IMR-90 (cell line): ENCODE data around the gene B4GALT5. TPM values are rescaled to one million over a fixed set of nuclear protein-coding genes. Genes with fewer than 3 reads are reported as not detected.

ENCODE experiments used
- ATAC-seq: fragments of 200-7000 bp; cut with Tn5 transposase; 2 replicates; pipeline ENCODE4 v1.9.1; 2020; ENCODE audit warnings: low read depth, mild to moderate bottlenecking, moderate library complexity
- BruUV-seq: library from RNA; stranded (reverse); fragments of 400-500 nt; replicated peaks from 2 replicates; lab custom pipeline; 2021; lab: Mats Ljungman, UMichigan
- CTCF ChIA-PET: fragments of 300-600 bp; formaldehyde crosslinking; extraction: SDS; loops from one replicate; lab custom pipeline; 2021; ENCODE audit warnings: antibody characterized with exemption; lab: Yijun Ruan, JAX
- POLR2A ChIA-PET: fragments of 300-600 bp; sonication (Branson Sonifier 250); formaldehyde crosslinking; loops from one replicate; lab custom pipeline; 2022; ENCODE audit warnings: antibody characterized with exemption; ENCODE audit not compliant: unreplicated experiment; lab: Charles Lee
- DNase-seq: peaks from one replicate; pipeline ENCODE4 v3.0.0; 2013
- H2AFZ ChIP-seq: replicated peaks from 2 replicates; pipeline ENCODE3; 2013; ENCODE audit warnings: low read length, mild to moderate bottlenecking; ENCODE audit not compliant: poor library complexity
- H2AK5ac ChIP-seq: 2 replicates; pipeline ENCODE4 v1.6.1; 2013; ENCODE audit warnings: low read depth, low read length, inconsistent platforms
- H2AK9ac ChIP-seq: replicated peaks from 2 replicates; pipeline ENCODE3; 2013; ENCODE audit warnings: mild to moderate bottlenecking, low read depth, low read length, moderate library complexity; ENCODE audit not compliant: poor library complexity
- H2BK120ac ChIP-seq: 2 replicates; pipeline ENCODE4 v1.6.1; 2013; ENCODE audit warnings: low read depth, low read length, inconsistent platforms
- H2BK15ac ChIP-seq: 3 replicates; pipeline ENCODE4 v1.6.1; 2013; ENCODE audit warnings: low read depth, low read length, inconsistent platforms
- H2BK20ac ChIP-seq: 2 replicates; pipeline ENCODE4 v1.6.1; 2013; ENCODE audit warnings: low read depth, mild to moderate bottlenecking, inconsistent platforms, low read length, moderate library complexity
- H2BK5ac ChIP-seq: 2 replicates; pipeline ENCODE4 v1.6.1; 2013; ENCODE audit warnings: mild to moderate bottlenecking, low read depth, low read length, inconsistent platforms; ENCODE audit not compliant: poor library complexity, severe bottlenecking
- H3K14ac ChIP-seq: replicated peaks from 2 replicates; pipeline ENCODE4 v1.6.1; 2013; ENCODE audit warnings: low read depth, low read length, inconsistent platforms
- H3K18ac ChIP-seq: 2 replicates; pipeline ENCODE4 v1.6.1; 2013; ENCODE audit warnings: low read depth, low read length, control low read depth
- H3K23ac ChIP-seq: 2 replicates; pipeline ENCODE4 v1.6.1; 2013; ENCODE audit warnings: low read depth, low read length, inconsistent platforms
- H3K27ac ChIP-seq: 2 replicates; pipeline ENCODE4 v1.5.1; 2013; ENCODE audit warnings: mild to moderate bottlenecking, control low read depth, low read length; ENCODE audit not compliant: insufficient read depth
- H3K27me3 ChIP-seq: 2 replicates; pipeline ENCODE4 v1.6.1; 2013; ENCODE audit warnings: low read length; ENCODE audit not compliant: control insufficient read depth, insufficient read depth
- H3K36me3 ChIP-seq: 2 replicates; pipeline ENCODE4 v1.6.1; 2013; ENCODE audit warnings: low read length, mixed read lengths; ENCODE audit not compliant: control insufficient read depth, insufficient read depth
- H3K4ac ChIP-seq: 2 replicates; pipeline ENCODE4 v1.6.1; 2013; ENCODE audit warnings: low read depth, low read length, inconsistent platforms
- H3K4me1 ChIP-seq: 2 replicates; pipeline ENCODE4 v1.6.1; 2013; ENCODE audit warnings: low read length, mixed read lengths; ENCODE audit not compliant: control insufficient read depth, insufficient read depth
- H3K4me2 ChIP-seq: 2 replicates; pipeline ENCODE4 v1.6.1; 2013; ENCODE audit warnings: low read depth, mild to moderate bottlenecking, control low read depth, low read length, moderate library complexity
- H3K4me3 ChIP-seq: 2 replicates; pipeline ENCODE4 v1.5.1; 2013; ENCODE audit warnings: low read depth, mild to moderate bottlenecking, control low read depth, low read length, moderate library complexity; ENCODE audit not compliant: insufficient read depth
- H3K56ac ChIP-seq: 2 replicates; pipeline ENCODE4 v1.6.1; 2013; ENCODE audit warnings: low read length, inconsistent platforms; ENCODE audit not compliant: insufficient read depth; ENCODE audit errors: extremely low read depth
- H3K79me1 ChIP-seq, 2 experiments: 2 replicates each; pipeline ENCODE4 v1.6.1; 2013; ENCODE audit warnings: low read length in 2 of 2, inconsistent platforms in 1 of 2, low read depth in 1 of 2
- H3K9ac ChIP-seq: 2 replicates; pipeline ENCODE4 v1.6.1; 2013; ENCODE audit warnings: low read depth, low read length, control low read depth
- H3K9me1 ChIP-seq: 2 replicates; pipeline ENCODE4 v1.6.1; 2013; ENCODE audit warnings: low read length, inconsistent platforms; ENCODE audit not compliant: insufficient read depth
- H3K9me3 ChIP-seq: 2 replicates; pipeline ENCODE4 v1.6.1; 2013; ENCODE audit warnings: low read length; ENCODE audit not compliant: control insufficient read depth, insufficient read depth
- H4K20me1 ChIP-seq: 2 replicates; pipeline ENCODE4 v1.6.1; 2013; ENCODE audit warnings: low read length, inconsistent platforms; ENCODE audit not compliant: insufficient read depth
- H4K5ac ChIP-seq: 2 replicates; pipeline ENCODE4 v1.6.1; 2013; ENCODE audit warnings: mild to moderate bottlenecking, low read depth, low read length, control low read depth
- H4K8ac ChIP-seq, 2 experiments: 2 replicates each; pipeline ENCODE4 v1.6.1; 2013; ENCODE audit warnings: low read depth in 2 of 2, low read length in 2 of 2, control low read depth in 1 of 2, inconsistent platforms in 1 of 2
- H4K91ac ChIP-seq: 2 replicates; pipeline ENCODE4 v1.6.1; 2013; ENCODE audit warnings: low read depth, low read length, inconsistent platforms; ENCODE audit not compliant: insufficient read depth
- BHLHE40 ChIP-seq: fragments of 150-350 bp; IDR thresholded peaks from 2 replicates; pipeline ENCODE4 v1.6.1; 2016; ENCODE audit warnings: mild to moderate bottlenecking, low read depth, low read length
- CEBPB ChIP-seq: IDR thresholded peaks from 2 replicates; pipeline ENCODE4 v1.6.1; 2012; ENCODE audit warnings: low read depth, low read length, improper control_type of control experiment
- NFE2L2 ChIP-seq: fragments of 150-350 bp; IDR thresholded peaks from 2 replicates; pipeline ENCODE4 v1.6.1; 2016; ENCODE audit warnings: low read depth, mild to moderate bottlenecking, low read length
- RAD21 ChIP-seq: IDR thresholded peaks from 2 replicates; pipeline ENCODE4 v1.6.1; 2012; ENCODE audit warnings: low read length, improper control_type of control experiment
- RCOR1 ChIP-seq: IDR thresholded peaks from 2 replicates; pipeline ENCODE4 v1.6.1; 2012; ENCODE audit warnings: mild to moderate bottlenecking, low read length, improper control_type of control experiment; ENCODE audit not compliant: insufficient replicate concordance
- WGBS, 2 experiments: methylation state at CpG; one replicate each; pipeline versions ENCODE4 v1.1.5 to v1.1.7; 2013; ENCODE audit warnings: missing lambda C conversion rate in 2 of 2; ENCODE audit not compliant: insufficient read length in 1 of 2; ENCODE audit errors: extremely low coverage in 2 of 2; 5-methylcytosine and 5-hydroxymethylcytosine counted together
- dilution Hi-C: fragments of 300-500 bp; cut with HindIII; formaldehyde crosslinking; loops from one replicate; pipeline ENCODE4 v1.14.3; 2018; ENCODE audit warnings: low sequenced_read_pairs; ENCODE audit not compliant: unreplicated experiment
- in situ Hi-C: fragments of 300-500 bp; cut with MboI; formaldehyde crosslinking; loops from 3 replicates; pipeline ENCODE4 v1.14.3; 2019; ENCODE audit warnings: low sequenced_read_pairs, inconsistent platforms, mixed read lengths
- intact Hi-C: fragments of 100-400 bp; cut with micrococcal nuclease; formaldehyde crosslinking; loops from 2 replicates; pipeline ENCODE4 v1.10.0; 2022
- polyA plus RNA-seq, 3 experiments: library from polyadenylated mRNA; depleted of rRNA; stranded (reverse); fragments of >200 nt; gene quantifications; 2 replicates each; pipeline ENCODE4 v1.2.3, GENCODE V29; 2012; ENCODE audit warnings: low replicate concordance in 1 of 3
- total RNA-seq: library from RNA; depleted of rRNA; stranded (reverse); fragments of >200 nt; gene quantifications from 2 replicates; pipeline ENCODE4 v1.2.3, GENCODE V29; 2012
- TF ChIP-seq, protein P1 (sequence below): fragments of 150-350 bp; IDR thresholded peaks from 2 replicates; pipeline ENCODE4 v1.6.1; 2017; ENCODE audit warnings: mild to moderate bottlenecking, antibody characterized with exemption, low read length, low read depth
- TF ChIP-seq, protein P2 (sequence below): fragments of 150-350 bp; IDR thresholded peaks from 2 replicates; pipeline ENCODE4 v1.6.1; 2016; ENCODE audit warnings: low read depth, mild to moderate bottlenecking, low read length, moderate library complexity, borderline replicate concordance

B4GALT5 gene
- total and polyA plus RNA-seq, 2 of the 4 experiments (the other 2 are of a cell fraction) = 11.3 to 20.4 TPM

DNA sequence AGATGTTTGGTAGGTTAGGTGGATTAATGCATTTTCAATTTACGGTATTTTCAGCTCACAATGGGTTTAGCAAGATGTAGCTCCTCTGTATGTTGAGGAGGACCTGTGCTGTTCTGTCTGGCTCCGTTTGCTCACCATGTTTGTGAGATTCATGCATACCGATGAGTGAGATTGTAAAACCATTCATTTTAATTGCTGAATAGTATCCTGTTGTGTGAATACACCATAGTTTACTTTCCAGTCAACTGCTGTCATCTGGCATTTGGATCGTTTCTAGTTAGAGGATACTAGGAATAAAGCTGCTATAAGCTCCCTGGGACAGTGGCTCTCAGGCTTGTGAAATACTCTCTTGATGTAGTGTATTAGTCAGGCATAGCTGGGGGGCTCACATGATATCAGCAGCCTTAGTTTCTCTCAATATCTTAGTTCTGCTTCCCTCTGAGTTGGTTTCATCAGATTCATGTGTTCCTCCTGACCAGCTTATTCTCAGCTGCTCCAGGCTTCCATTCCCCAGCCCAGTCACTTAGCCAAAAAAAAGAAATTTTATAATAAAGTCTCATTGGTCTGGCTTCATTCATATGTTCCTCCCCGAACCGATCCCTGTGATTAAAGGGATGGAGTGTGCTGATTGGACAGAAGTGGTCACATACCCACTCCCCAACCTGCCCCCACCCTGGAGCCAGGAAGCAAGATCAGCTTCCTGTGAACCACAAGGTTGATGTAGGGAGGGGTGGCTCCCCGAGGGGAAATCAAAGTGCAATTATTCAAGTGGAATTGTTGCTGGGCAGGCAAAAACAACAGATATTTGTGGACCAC is 10.9 kb upstream of the B4GALT5 start:
- ATAC-seq = peak; percentile 49
- BruUV-seq = no TSS peak
- peak; percentile 34 for DNase-seq

More for the DNA sequence above, 10.9 kb upstream of the B4GALT5 start:
- H2AFZ ChIP-seq = peak overlapping the region; percentile 45
- intact Hi-C loops (no loop called here), in situ Hi-C loops (no loop called here), dilution Hi-C loops (no loop called here)
- 0 out of 4 replicates have a peak overlapping the region, but pooled peaks of 1 of the 2 experiments have one; percentile 4 for H4K8ac ChIP-seq
- H3K9me3 ChIP-seq = peaks cover 3% of the 10 kb centered on the region; the same call in 1 of the 2 replicates
- TF ChIP-seq NFE2L2 (no peak), RAD21 (no peak), RCOR1 (no peak), BHLHE40 (no peak), CEBPB (peak; percentile 23; the same call in 1 of the 2 replicates)
- TF ChIP-seq, protein P1, sequence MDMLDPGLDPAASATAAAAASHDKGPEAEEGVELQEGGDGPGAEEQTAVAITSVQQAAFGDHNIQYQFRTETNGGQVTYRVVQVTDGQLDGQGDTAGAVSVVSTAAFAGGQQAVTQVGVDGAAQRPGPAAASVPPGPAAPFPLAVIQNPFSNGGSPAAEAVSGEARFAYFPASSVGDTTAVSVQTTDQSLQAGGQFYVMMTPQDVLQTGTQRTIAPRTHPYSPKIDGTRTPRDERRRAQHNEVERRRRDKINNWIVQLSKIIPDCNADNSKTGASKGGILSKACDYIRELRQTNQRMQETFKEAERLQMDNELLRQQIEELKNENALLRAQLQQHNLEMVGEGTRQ = no peak
- TF ChIP-seq, protein P2, sequence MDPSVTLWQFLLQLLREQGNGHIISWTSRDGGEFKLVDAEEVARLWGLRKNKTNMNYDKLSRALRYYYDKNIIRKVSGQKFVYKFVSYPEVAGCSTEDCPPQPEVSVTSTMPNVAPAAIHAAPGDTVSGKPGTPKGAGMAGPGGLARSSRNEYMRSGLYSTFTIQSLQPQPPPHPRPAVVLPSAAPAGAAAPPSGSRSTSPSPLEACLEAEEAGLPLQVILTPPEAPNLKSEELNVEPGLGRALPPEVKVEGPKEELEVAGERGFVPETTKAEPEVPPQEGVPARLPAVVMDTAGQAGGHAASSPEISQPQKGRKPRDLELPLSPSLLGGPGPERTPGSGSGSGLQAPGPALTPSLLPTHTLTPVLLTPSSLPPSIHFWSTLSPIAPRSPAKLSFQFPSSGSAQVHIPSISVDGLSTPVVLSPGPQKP = no peak
- H3K4me2 ChIP-seq = no peak overlapping the region; the same call in 1 of the 2 replicates
- CTCF ChIA-PET = no interaction called here
- H2BK20ac ChIP-seq = no peak overlapping the region
- no peak overlapping the region for H2AK9ac ChIP-seq
- H3K14ac ChIP-seq = no peak overlapping the region
- H2BK120ac ChIP-seq = no peak overlapping the region
- no peak overlapping the region for H4K91ac ChIP-seq
- peaks cover under 1% of the 10 kb centered on the region; the same call in 1 of the 2 replicates for H3K4me1 ChIP-seq
- no peak overlapping the region; the same call in 1 of the 2 replicates for H4K5ac ChIP-seq
- no peak overlapping the region; the same call in 1 of the 2 replicates for H3K9ac ChIP-seq
- H3K27me3 ChIP-seq = no peaks in the 10 kb centered on the region
- no peak overlapping the region for H2AK5ac ChIP-seq
- no peaks in the 10 kb centered on the region for H3K79me1 ChIP-seq
- POLR2A ChIA-PET = interaction anchor here (0.5 kb wide), 1 partner anchor 557 kb away, joined by 6 read pairs; no protein-coding TSS in a partner anchor
- no peak overlapping the region for H2BK15ac ChIP-seq
- H3K4ac ChIP-seq = no peak overlapping the region
- no peak overlapping the region for H3K18ac ChIP-seq
- H3K4me3 ChIP-seq = no peak overlapping the region
- H3K9me1 ChIP-seq = no peaks in the 10 kb centered on the region
- H3K56ac ChIP-seq = no peak overlapping the region
- no peak overlapping the region for H2BK5ac ChIP-seq
- no peak overlapping the region for H3K27ac ChIP-seq
- no peak overlapping the region for H3K23ac ChIP-seq
- 100% methylated on average over 1 of the region's 7 CpGs; no CpG with 5 or more reads in 1 of the 2 experiments for WGBS, 2 experiments
- H3K36me3 ChIP-seq = no peaks in the 10 kb centered on the region
- H4K20me1 ChIP-seq = no peaks in the 10 kb centered on the region
